H1 (cell line): Measurements from ENCODE around the gene SLC25A4. TPM values are rescaled to one million over a fixed set of nuclear protein-coding genes. Genes with fewer than 3 reads are reported as not detected.
"Not testable (repeated sequence)": the region's sequence is repeated elsewhere in the genome, so short reads cannot be mapped to it uniquely, and the experiment has no call there.

ENCODE experiments used
- CTCF ChIA-PET: fragments of 300-600 bp; sonication (Branson Sonifier 250); formaldehyde crosslinking; loops from one replicate; lab custom pipeline; 2021; ENCODE audit not compliant: partially characterized antibody; lab: Charles Lee
- POLR2A ChIA-PET: fragments of 300-600 bp; sonication (Branson Sonifier 250); formaldehyde crosslinking; loops from one replicate; lab custom pipeline; 2021; ENCODE audit warnings: inconsistent platforms; ENCODE audit not compliant: partially characterized antibody; lab: Charles Lee
- DNase-seq, 2 experiments: peaks; one replicate each; pipeline versions ENCODE4 v3.0.0 to v3.0.0-alpha.2; 2010 to 2022; ENCODE audit warnings: low spot score in 2 of 2, low read depth in 1 of 2, mixed read lengths in 1 of 2
- FAIRE-seq: peaks from 2 replicates; lab custom pipeline; 2011; peaks lifted over from hg19 to GRCh38; lab: Jason Lieb, UNC
- H2AFZ ChIP-seq: 2 replicates; pipeline ENCODE4 v1.8.1; 2012; ENCODE audit warnings: low read length, inconsistent platforms
- H2AK5ac ChIP-seq: 2 replicates; pipeline ENCODE4 v1.6.1; 2013; ENCODE audit warnings: low read depth, low read length
- H2BK120ac ChIP-seq: replicated peaks from 2 replicates; pipeline ENCODE3; 2013; ENCODE audit warnings: low read depth, low read length, inconsistent platforms
- H2BK12ac ChIP-seq: 2 replicates; pipeline ENCODE4 v1.6.1; 2013; ENCODE audit warnings: low read depth, low read length
- H2BK15ac ChIP-seq: 2 replicates; pipeline ENCODE4 v1.6.1; 2013; ENCODE audit warnings: low read length
- H2BK20ac ChIP-seq: 2 replicates; pipeline ENCODE4 v1.6.1; 2013; ENCODE audit warnings: low read length
- H2BK5ac ChIP-seq: 2 replicates; pipeline ENCODE4 v1.6.1; 2013; ENCODE audit warnings: low read depth, low read length
- H3K14ac ChIP-seq: 2 replicates; pipeline ENCODE4 v1.6.1; 2013; ENCODE audit warnings: inconsistent platforms; ENCODE audit not compliant: insufficient read length
- H3K18ac ChIP-seq: 2 replicates; pipeline ENCODE4 v1.6.1; 2013; ENCODE audit warnings: low read length; ENCODE audit errors: extremely low read depth
- H3K23ac ChIP-seq: 2 replicates; pipeline ENCODE4 v1.6.1; 2013; ENCODE audit warnings: inconsistent platforms; ENCODE audit not compliant: insufficient read length
- H3K23me2 ChIP-seq: 2 replicates; pipeline ENCODE4 v1.6.1; 2013; ENCODE audit warnings: low read depth, low read length
- H3K27ac ChIP-seq: 2 replicates; pipeline ENCODE4 v1.6.1; 2011; ENCODE audit warnings: low read depth, low read length, inconsistent platforms
- H3K27me3 ChIP-seq, 4 experiments: replicated peaks in 1 of 4; 1 replicate in 1 of 4; 2 replicates in 3 of 4; pipeline versions ENCODE4 v1.6.1 to v1.8.1; 2011 to 2013; ENCODE audit warnings: low read length in 3 of 4, mild to moderate bottlenecking in 3 of 4, inconsistent platforms in 2 of 4, mixed read lengths in 2 of 4, moderate library complexity in 1 of 4; ENCODE audit not compliant: control insufficient read depth in 3 of 4, insufficient read depth in 3 of 4; ENCODE audit errors: extremely low read depth in 1 of 4
- H3K36me3 ChIP-seq, 4 experiments: 2 replicates each; pipeline versions ENCODE4 v1.6.1 to v1.8.1; 2011 to 2013; ENCODE audit warnings: mild to moderate bottlenecking in 4 of 4, low read length in 3 of 4, moderate library complexity in 2 of 4, control low read depth in 1 of 4, inconsistent platforms in 1 of 4; ENCODE audit not compliant: insufficient read depth in 4 of 4, control insufficient read depth in 2 of 4
- H3K4ac ChIP-seq: replicated peaks from 2 replicates; pipeline ENCODE3; 2013; ENCODE audit warnings: low read length, low read depth, mixed read lengths, inconsistent platforms; ENCODE audit not compliant: insufficient read length
- H3K4me1 ChIP-seq, 4 experiments: replicated peaks in 1 of 4; 1 replicate in 1 of 4; 2 replicates in 3 of 4; pipeline versions ENCODE4 v1.6.1 to v1.8.1; 2011 to 2013; ENCODE audit warnings: low read length in 3 of 4, inconsistent platforms in 2 of 4, mixed read lengths in 1 of 4; ENCODE audit not compliant: insufficient read depth in 4 of 4, control insufficient read depth in 3 of 4
- H3K4me2 ChIP-seq, 2 experiments: 2 replicates each; pipeline versions ENCODE4 v1.6.1 to v1.8.1; 2011 to 2013; ENCODE audit warnings: low read depth in 2 of 2, low read length in 2 of 2, control low read depth in 1 of 2, inconsistent platforms in 1 of 2, mild to moderate bottlenecking in 1 of 2; ENCODE audit not compliant: insufficient read depth in 1 of 2
- H3K4me3 ChIP-seq, 4 experiments: fragments of 200-600, 300-600 bp in 1 of 4; sonication (generic), shearing (Covaris generic), sonication (Bioruptor Twin) in 1 of 4; 2 replicates each; pipeline versions ENCODE4 v1.5.1 to v1.8.1; 2011 to 2016; ENCODE audit warnings: low read length in 4 of 4, low read depth in 3 of 4, control low read depth in 2 of 4, inconsistent platforms in 2 of 4, mild to moderate bottlenecking in 2 of 4, mixed read lengths in 1 of 4, moderate library complexity in 1 of 4; ENCODE audit not compliant: insufficient read depth in 2 of 4; ENCODE audit errors: extremely low read depth in 1 of 4
- H3K56ac ChIP-seq: replicated peaks from 2 replicates; pipeline ENCODE3; 2013; ENCODE audit warnings: low read depth, mild to moderate bottlenecking, mixed read lengths, low read length, inconsistent platforms; ENCODE audit not compliant: insufficient read length
- H3K79me1 ChIP-seq: 2 replicates; pipeline ENCODE4 v1.6.1; 2013; ENCODE audit warnings: low read depth, low read length, control low read depth
- H3K79me2 ChIP-seq, 2 experiments: 2 replicates each; pipeline versions ENCODE4 v1.6.1 to v1.8.1; 2012 to 2013; ENCODE audit warnings: low read length in 2 of 2, mild to moderate bottlenecking in 2 of 2, inconsistent platforms in 1 of 2; ENCODE audit not compliant: insufficient read depth in 2 of 2, control insufficient read depth in 1 of 2
- H3K9ac ChIP-seq, 4 experiments: replicated peaks in 1 of 4; 1 replicate in 1 of 4; 2 replicates in 3 of 4; pipeline versions ENCODE4 v1.6.1 to v1.8.1; 2011 to 2013; ENCODE audit warnings: low read depth in 3 of 4, low read length in 3 of 4, control low read depth in 2 of 4, mild to moderate bottlenecking in 2 of 4, moderate library complexity in 2 of 4, inconsistent platforms in 1 of 4; ENCODE audit errors: extremely low read depth in 1 of 4
- H3K9me3 ChIP-seq, 2 experiments: 2 replicates each; pipeline versions ENCODE4 v1.6.1 to v1.8.1; 2012 to 2013; ENCODE audit warnings: mild to moderate bottlenecking in 2 of 2, moderate library complexity in 2 of 2, control low read depth in 1 of 2, inconsistent platforms in 1 of 2, low read depth in 1 of 2, low read length in 1 of 2, mixed read lengths in 1 of 2; ENCODE audit not compliant: insufficient read depth in 2 of 2
- H4K20me1 ChIP-seq, 2 experiments: replicated peaks in 1 of 2; 2 replicates each; pipeline versions ENCODE3 to v1.8.1; 2011 to 2013; ENCODE audit warnings: inconsistent platforms in 2 of 2, low read length in 2 of 2, mild to moderate bottlenecking in 1 of 2; ENCODE audit not compliant: insufficient read depth in 2 of 2, control insufficient read depth in 1 of 2
- H4K5ac ChIP-seq: 2 replicates; pipeline ENCODE4 v1.6.1; 2013; ENCODE audit warnings: low read length, low read depth, mixed read lengths, inconsistent platforms; ENCODE audit not compliant: insufficient read length
- H4K8ac ChIP-seq: 2 replicates; pipeline ENCODE4 v1.8.0; 2013; ENCODE audit warnings: mild to moderate bottlenecking, moderate library complexity, low read length, inconsistent platforms; ENCODE audit not compliant: insufficient read depth; ENCODE audit errors: extremely low read depth
- H4K91ac ChIP-seq: replicated peaks from 2 replicates; pipeline ENCODE3; 2013; ENCODE audit warnings: low read length, mixed read lengths, inconsistent platforms; ENCODE audit not compliant: insufficient read length
- CHD1 ChIP-seq: IDR thresholded peaks from 2 replicates; pipeline ENCODE4 v1.6.1; 2012; ENCODE audit warnings: low read depth, low read length, improper control_type of control experiment
- JUND ChIP-seq: IDR thresholded peaks from 2 replicates; pipeline ENCODE4 v1.6.1; 2011; ENCODE audit warnings: mild to moderate bottlenecking, improper control_type of control experiment, low read length
- SIRT6 ChIP-seq: IDR thresholded peaks from one replicate; pipeline ENCODE4 v1.7.1; 2012; ENCODE audit warnings: low read length, inconsistent platforms
- WGBS, 2 experiments: shearing (Covaris generic) in 1 of 2; methylation state at CpG; one replicate each; pipeline versions ENCODE4 v1.1.6 to v1.1.7; 2013 to 2015; ENCODE audit warnings: low lambda C conversion rate in 2 of 2, mixed read lengths in 2 of 2, inconsistent platforms in 1 of 2, low coverage in 1 of 2, missing lambda C conversion rate in 1 of 2; ENCODE audit not compliant: insufficient replicate concordance in 2 of 2, insufficient coverage in 1 of 2, insufficient read length in 1 of 2; ENCODE audit errors: extremely low coverage in 1 of 2, missing lambda C conversion rate in 1 of 2; 5-methylcytosine and 5-hydroxymethylcytosine counted together
- polyA plus RNA-seq, 7 experiments: library from polyadenylated mRNA; depleted of rRNA in 3 of 7; stranded (reverse) in 5 of 7; unstranded in 2 of 7; fragments of >200 nt in 5 of 7; fragments of 200-250 nt in 2 of 7; gene quantifications; 1 replicate in 5 of 7; 2 replicates in 1 of 7; 4 replicates in 1 of 7; pipeline versions ENCODE4 v1.2.1 to v1.2.3, GENCODE V29; 2011 to 2013; ENCODE audit warnings: missing spikeins in 2 of 7, mixed read lengths in 2 of 7
- total RNA-seq: library from RNA; stranded (reverse); fragmentation: NEBNext Ultra II Directional; extraction: Animal tissue kit (Norgen Biotek cat#: 25700); gene quantifications from 2 replicates; pipeline ENCODE4 v1.2.1, GENCODE V29; 2021
- TF ChIP-seq, protein P1 (sequence below): IDR thresholded peaks from 2 replicates; pipeline ENCODE4 v1.6.1; 2012; ENCODE audit warnings: inconsistent platforms

SLC25A4 gene
- total and polyA plus RNA-seq, 2 of the 8 experiments (the other 6 are each of a cell fraction or from before 2014, with no cell fraction given), result 41.3 to 42.0 TPM

DNA sequence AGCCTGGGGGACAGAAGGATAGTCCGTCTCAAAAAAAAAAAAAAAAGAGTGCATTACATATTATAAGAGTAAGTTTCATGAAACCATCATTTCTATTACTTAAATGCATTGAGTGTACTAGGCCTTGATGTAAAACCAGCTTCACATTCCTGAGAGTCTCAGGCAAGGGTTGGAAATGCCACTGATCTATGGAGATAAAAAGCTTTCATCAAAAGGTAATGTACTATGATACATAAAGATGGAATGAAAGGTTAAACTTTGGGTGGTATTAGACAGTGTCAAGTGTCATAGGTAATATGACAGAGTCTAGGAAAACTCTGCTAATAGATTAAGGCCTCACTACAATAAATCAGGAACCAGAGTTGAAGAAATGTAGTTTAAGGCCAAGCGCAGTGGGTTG lies 53.4 kb downstream of the SLC25A4 start (continued):
- TF ChIP-seq SIRT6 (no peak), CHD1 (no peak), JUND (no peak)
- TF ChIP-seq, protein P1, sequence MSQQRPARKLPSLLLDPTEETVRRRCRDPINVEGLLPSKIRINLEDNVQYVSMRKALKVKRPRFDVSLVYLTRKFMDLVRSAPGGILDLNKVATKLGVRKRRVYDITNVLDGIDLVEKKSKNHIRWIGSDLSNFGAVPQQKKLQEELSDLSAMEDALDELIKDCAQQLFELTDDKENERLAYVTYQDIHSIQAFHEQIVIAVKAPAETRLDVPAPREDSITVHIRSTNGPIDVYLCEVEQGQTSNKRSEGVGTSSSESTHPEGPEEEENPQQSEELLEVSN, result no peak
- TF ChIP-seq, all 59 proteins: peak for 0

DNA sequence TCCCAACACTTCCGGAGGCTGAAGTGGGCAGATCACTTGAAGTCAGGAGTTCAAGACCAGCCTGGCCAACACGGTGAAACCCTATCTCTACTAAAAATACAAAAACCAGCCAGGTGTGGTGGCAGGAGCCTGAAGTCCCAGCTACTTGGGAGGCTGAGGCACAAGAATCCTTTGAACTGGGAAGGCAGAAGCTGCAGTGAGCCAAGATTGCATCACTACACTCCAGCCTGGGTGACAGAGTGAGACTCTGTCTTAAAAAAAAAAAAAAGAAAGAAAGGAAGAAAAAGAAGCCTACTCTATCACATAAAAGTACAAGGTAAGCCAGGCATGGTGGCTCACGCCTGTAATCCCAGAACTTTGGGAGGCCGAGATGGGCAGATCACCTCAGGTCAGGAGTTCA lies 55.1 kb downstream of the SLC25A4 start:
- H3K23ac ChIP-seq, H2BK20ac ChIP-seq, H3K27ac ChIP-seq, H2BK5ac ChIP-seq, H3K4ac ChIP-seq, H3K4me3 ChIP-seq, H3K9ac ChIP-seq, H2BK12ac ChIP-seq, FAIRE-seq, H3K14ac ChIP-seq, H3K36me3 ChIP-seq, DNase-seq, H4K8ac ChIP-seq, H2BK120ac ChIP-seq, H4K91ac ChIP-seq, H3K56ac ChIP-seq, H3K79me1 ChIP-seq, H4K20me1 ChIP-seq, H4K5ac ChIP-seq, H3K9me3 ChIP-seq, H3K4me2 ChIP-seq, H2BK15ac ChIP-seq, H3K18ac ChIP-seq, H3K23me2 ChIP-seq, H2AK5ac ChIP-seq, H3K4me1 ChIP-seq, H3K27me3 ChIP-seq, H2AFZ ChIP-seq: not testable (repeated sequence)
- ChIA-PET CTCF (interaction anchor here (1.5 to 7.8 kb wide), 3 partner anchors 14 to 190 kb away, joined by 3 to 55 read pairs (median 4); no protein-coding TSS in a partner anchor), POLR2A (interaction anchor here (0.7 to 1.2 kb wide), 2 partner anchors 11 to 13 kb away, joined by 3 to 5 read pairs; partner anchors contain the start of gene SNX25)
- 97% methylated on average over 4 of the region's 4 CpGs; no CpG with 5 or more reads in 1 of the 2 experiments for WGBS, 2 experiments
- H3K79me2 ChIP-seq, result peaks cover 0 to 24% of the 10 kb centered on the region in 2 experiments; a peak in 3 of 4 replicates
